ENCODE results near the gene PRAC1. TPM values are rescaled to one million over a fixed set of nuclear protein-coding genes. Genes with fewer than 3 reads are reported as not detected.

PRAC1 gene
- total RNA-seq, 3 donors from 2014 or later = 32.2 to 180 (median 137) TPM

DNA sequence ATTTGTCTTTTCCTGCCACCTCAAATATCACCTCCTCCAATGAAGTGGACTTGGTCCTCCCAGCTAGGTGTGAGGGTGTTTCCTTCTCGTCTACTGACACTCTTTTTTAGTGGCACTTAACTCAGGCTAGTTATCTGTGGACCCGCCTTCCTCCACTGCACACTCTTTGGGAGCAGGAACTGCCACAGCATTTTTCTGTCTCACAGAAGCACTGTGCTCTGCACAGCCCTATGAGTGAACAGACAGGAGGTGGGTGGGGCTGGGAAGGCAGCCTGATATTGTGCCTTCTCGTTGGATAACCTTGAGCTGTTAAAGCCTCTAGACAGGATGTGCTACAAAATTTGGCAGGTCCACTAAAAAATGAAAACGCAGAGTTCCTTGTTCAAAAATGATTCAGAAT, 38.1 kb upstream of the PRAC1 start:
- intact Hi-C loops (cut with DNase I, micrococcal nuclease) = no loop called here
- ATAC-seq (peak; percentile 90), DNase-seq (peak; percentile 71 to 82 (median 77))
- Histone ChIP-seq H3K4me3 (no peak overlapping the region), H3K9me3 (no peaks in the 10 kb centered on the region), H3K4me1 (ENCODE audit: low read depth) (peaks cover 10% of the 10 kb centered on the region), H3K36me3 (ENCODE audit: low read depth) (no peaks in the 10 kb centered on the region)
- TF ChIP-seq, protein P1, sequence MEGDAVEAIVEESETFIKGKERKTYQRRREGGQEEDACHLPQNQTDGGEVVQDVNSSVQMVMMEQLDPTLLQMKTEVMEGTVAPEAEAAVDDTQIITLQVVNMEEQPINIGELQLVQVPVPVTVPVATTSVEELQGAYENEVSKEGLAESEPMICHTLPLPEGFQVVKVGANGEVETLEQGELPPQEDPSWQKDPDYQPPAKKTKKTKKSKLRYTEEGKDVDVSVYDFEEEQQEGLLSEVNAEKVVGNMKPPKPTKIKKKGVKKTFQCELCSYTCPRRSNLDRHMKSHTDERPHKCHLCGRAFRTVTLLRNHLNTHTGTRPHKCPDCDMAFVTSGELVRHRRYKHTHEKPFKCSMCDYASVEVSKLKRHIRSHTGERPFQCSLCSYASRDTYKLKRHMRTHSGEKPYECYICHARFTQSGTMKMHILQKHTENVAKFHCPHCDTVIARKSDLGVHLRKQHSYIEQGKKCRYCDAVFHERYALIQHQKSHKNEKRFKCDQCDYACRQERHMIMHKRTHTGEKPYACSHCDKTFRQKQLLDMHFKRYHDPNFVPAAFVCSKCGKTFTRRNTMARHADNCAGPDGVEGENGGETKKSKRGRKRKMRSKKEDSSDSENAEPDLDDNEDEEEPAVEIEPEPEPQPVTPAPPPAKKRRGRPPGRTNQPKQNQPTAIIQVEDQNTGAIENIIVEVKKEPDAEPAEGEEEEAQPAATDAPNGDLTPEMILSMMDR (IDR thresholded peaks at IDR 0.05) = no peak

DNA sequence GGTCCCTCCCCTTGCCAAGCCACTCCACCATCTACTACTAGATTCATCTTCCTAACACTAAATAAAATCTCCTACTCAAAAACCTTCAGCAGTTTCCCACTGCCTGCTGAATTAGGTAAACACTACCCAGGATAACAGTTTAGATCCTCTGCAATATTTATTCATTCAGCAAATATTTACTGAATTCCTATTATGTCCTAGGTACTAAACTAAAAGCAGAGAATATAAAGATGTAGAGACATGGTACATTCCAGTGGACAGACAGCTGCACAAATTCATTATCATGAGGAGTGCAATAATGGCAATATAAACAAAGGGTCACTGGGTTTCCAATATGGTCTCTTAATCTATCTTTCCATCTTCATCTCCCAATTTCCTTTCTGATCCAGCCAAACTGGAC, 37.0 kb upstream of the PRAC1 start:
- TF ChIP-seq, protein P1 (IDR thresholded peaks at IDR 0.05) = no peak
- intact Hi-C loops (cut with DNase I, micrococcal nuclease) = no loop called here
- Histone ChIP-seq H3K9me3 (no peaks in the 10 kb centered on the region), H3K36me3 (ENCODE audit: low read depth) (no peaks in the 10 kb centered on the region), H3K4me3 (no peak overlapping the region), H3K4me1 (ENCODE audit: low read depth) (peaks cover 14% of the 10 kb centered on the region)
- ATAC-seq (no peak), DNase-seq (no peak)

DNA sequence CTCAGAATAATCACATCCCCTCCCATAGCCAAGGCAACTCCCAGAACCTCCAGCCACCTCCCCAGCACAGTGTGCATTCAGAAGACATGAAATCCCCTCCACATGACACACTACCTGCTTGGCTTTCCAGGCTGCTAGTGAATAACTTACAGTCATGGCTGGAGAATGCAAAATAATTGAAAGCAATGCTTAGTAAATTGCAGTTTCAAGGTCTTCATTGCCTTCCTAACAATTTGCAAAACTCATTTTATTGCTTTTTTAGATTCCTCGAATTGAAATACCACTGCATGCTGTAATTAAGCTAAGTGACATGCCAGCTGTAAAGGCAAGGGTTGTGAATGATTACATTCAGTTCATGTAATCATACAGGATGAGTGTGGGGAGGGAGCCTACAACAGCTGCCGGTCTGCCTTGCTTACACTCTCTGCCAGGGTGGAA, 35.2 kb upstream of the PRAC1 start:
- no peaks in the 10 kb centered on the region for H3K36me3 ChIP-seq (ENCODE audit: low read depth)
- DNase-seq (peak in 1 of 3 donors; percentile 40), ATAC-seq (peak; percentile 67)
- intact Hi-C loops (cut with DNase I, micrococcal nuclease) = no loop called here
- no peak overlapping the region for H3K4me3 ChIP-seq
- no peaks in the 10 kb centered on the region for H3K9me3 ChIP-seq
- TF ChIP-seq, protein P1 (IDR thresholded peaks at IDR 0.05) = no peak
- peaks cover 14% of the 10 kb centered on the region for H3K4me1 ChIP-seq (ENCODE audit: low read depth)

DNA sequence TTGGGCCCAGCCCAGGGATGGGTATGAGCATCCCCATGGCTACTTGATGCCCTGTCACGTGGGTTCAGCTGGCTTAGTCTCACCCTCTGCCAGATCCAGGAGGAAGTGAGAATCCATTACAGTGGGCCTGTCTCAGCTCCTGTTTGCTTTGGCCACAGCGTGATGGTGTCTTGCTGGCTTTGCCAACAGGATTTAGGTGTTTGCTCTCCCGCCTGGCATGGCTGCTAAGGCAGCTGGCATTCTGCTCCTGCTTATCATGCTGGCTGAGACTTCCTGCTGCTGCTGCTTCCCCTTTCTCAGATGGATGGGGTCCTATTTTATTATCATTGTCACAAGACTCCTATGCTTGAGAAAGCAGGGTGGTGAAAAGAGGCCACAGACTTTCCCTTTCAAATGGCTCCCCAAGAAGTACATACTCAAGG, 34.5 kb upstream of the PRAC1 start:
- TF ChIP-seq, protein P1 (IDR thresholded peaks at IDR 0.05) = no peak
- H3K9me3 ChIP-seq = no peaks in the 10 kb centered on the region
- DNase-seq = peak in 2 of 3 donors; percentile 55 to 56
- H3K36me3 ChIP-seq (ENCODE audit: low read depth) = no peaks in the 10 kb centered on the region
- H3K4me3 ChIP-seq = no peak overlapping the region
- H3K4me1 ChIP-seq (ENCODE audit: low read depth) = peaks cover 14% of the 10 kb centered on the region
- ATAC-seq = peak; percentile 56
- intact Hi-C loops (cut with DNase I, micrococcal nuclease) = no loop called here

DNA sequence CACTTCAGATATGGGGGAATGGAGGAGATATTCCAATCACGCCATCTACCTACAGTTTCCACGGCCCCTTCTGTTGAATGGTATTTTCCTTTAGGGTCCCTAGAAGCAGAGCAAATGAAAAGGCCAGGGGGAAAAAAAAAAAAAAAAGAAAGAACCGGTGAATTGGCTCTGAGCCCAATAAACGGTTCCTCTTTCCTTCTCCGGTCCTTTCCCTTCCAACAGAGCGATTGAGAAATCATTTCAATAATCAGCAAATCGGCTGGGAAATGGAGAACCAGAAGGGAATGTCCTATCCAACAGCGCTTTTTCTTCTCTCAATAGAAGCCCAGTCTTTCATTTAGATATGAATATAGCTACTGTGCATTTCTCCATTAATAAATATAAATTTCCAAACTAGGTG, 33.0 kb upstream of the PRAC1 start:
- DNase-seq (no peak), ATAC-seq (no peak)
- Histone ChIP-seq H3K4me1 (ENCODE audit: low read depth) (peaks cover 7% of the 10 kb centered on the region), H3K9me3 (no peaks in the 10 kb centered on the region), H3K4me3 (no peak overlapping the region), H3K36me3 (ENCODE audit: low read depth) (no peaks in the 10 kb centered on the region)
- TF ChIP-seq, protein P1 (IDR thresholded peaks at IDR 0.05) = no peak
- intact Hi-C loops (cut with DNase I, micrococcal nuclease) = no loop called here

Measured in mucosa of descending colon (tissue), 3 donors.